Measurements from ENCODE around the gene NEK8. TPM values are rescaled to one million over a fixed set of nuclear protein-coding genes. Genes with fewer than 3 reads are reported as not detected.
A peak's percentile ranks its signal among the peaks of the same experiment; 100 is the strongest.

The NEK8 gene
- total RNA-seq, 1 donor from 2014 or later = 4.3 TPM

- peak within 1 kb of the TSS; percentile 28 for H2AFZ ChIP-seq (ENCODE audit: low read depth, low read length)
- H3K4me2 ChIP-seq (ENCODE audit: low read length) = peak within 1 kb of the TSS; percentile 93
- H3K27me3 Mint-ChIP-seq (ENCODE audit: low read depth, unreplicated experiment) = no peaks in the 10 kb centered on the region
- H3K36me3 ChIP-seq (ENCODE audit: insufficient read depth, low read length) = peaks cover 31% of the 10 kb centered on the region
- H3K4me1 ChIP-seq (ENCODE audit: insufficient read depth, low read length) = peaks cover 41% of the 10 kb centered on the region
- H3K36me3 Mint-ChIP-seq (ENCODE audit: low read depth, unreplicated experiment) = peaks cover 29% of the 10 kb centered on the region
- H3K9me3 Mint-ChIP-seq (ENCODE audit: unreplicated experiment) = no peaks in the 10 kb centered on the region
- FAIRE-seq (no peak), DNase-seq (ENCODE audit: low read depth) (peak; percentile 82)
- H3K9me3 ChIP-seq (ENCODE audit: insufficient read depth, low read depth, low read length) = no peaks in the 10 kb centered on the region
- peak within 1 kb of the TSS; percentile 95 for H3K27ac Mint-ChIP-seq (ENCODE audit: unreplicated experiment)
- H4K20me1 ChIP-seq (ENCODE audit: insufficient read depth, low read length) = peaks cover 62% of the 10 kb centered on the region
- peak within 1 kb of the TSS; percentile 83 for H3K4me3 ChIP-seq (ENCODE audit: insufficient read depth, low read depth, low read length)
- TF ChIP-seq, protein P1, sequence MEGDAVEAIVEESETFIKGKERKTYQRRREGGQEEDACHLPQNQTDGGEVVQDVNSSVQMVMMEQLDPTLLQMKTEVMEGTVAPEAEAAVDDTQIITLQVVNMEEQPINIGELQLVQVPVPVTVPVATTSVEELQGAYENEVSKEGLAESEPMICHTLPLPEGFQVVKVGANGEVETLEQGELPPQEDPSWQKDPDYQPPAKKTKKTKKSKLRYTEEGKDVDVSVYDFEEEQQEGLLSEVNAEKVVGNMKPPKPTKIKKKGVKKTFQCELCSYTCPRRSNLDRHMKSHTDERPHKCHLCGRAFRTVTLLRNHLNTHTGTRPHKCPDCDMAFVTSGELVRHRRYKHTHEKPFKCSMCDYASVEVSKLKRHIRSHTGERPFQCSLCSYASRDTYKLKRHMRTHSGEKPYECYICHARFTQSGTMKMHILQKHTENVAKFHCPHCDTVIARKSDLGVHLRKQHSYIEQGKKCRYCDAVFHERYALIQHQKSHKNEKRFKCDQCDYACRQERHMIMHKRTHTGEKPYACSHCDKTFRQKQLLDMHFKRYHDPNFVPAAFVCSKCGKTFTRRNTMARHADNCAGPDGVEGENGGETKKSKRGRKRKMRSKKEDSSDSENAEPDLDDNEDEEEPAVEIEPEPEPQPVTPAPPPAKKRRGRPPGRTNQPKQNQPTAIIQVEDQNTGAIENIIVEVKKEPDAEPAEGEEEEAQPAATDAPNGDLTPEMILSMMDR (IDR thresholded peaks at IDR 0.05; ENCODE audit: insufficient read depth, low read depth, low read length) = no peak
- no peak for TF ChIP-seq EZH2 (IDR thresholded peaks at IDR 0.05; ENCODE audit: insufficient read depth, low read length)
- H3K4me3 Mint-ChIP-seq (ENCODE audit: unreplicated experiment) = peak within 1 kb of the TSS; percentile 89
- peaks cover 25% of the 10 kb centered on the region for H3K4me1 Mint-ChIP-seq (ENCODE audit: low read depth, unreplicated experiment)
- H3K27me3 ChIP-seq (ENCODE audit: insufficient read depth, low read length) = no peaks in the 10 kb centered on the region
- H3K27ac ChIP-seq (ENCODE audit: low read depth, low read length) = peak within 1 kb of the TSS; percentile 87
- peaks cover 65% of the 10 kb centered on the region for H3K79me2 ChIP-seq (ENCODE audit: insufficient read depth, low read length)
- peak within 1 kb of the TSS; percentile 92 for H3K9ac ChIP-seq (ENCODE audit: low read length)
Measured at GRCh38 chr17:28717578-28718332, 10.8 kb upstream of the NEK8 start, which contains the start of gene RAB34. TSS of gene RAB34 (minus strand) at chr17:28717868. CDS start at chr17:28717266, 602 bp downstream.

DNA sequence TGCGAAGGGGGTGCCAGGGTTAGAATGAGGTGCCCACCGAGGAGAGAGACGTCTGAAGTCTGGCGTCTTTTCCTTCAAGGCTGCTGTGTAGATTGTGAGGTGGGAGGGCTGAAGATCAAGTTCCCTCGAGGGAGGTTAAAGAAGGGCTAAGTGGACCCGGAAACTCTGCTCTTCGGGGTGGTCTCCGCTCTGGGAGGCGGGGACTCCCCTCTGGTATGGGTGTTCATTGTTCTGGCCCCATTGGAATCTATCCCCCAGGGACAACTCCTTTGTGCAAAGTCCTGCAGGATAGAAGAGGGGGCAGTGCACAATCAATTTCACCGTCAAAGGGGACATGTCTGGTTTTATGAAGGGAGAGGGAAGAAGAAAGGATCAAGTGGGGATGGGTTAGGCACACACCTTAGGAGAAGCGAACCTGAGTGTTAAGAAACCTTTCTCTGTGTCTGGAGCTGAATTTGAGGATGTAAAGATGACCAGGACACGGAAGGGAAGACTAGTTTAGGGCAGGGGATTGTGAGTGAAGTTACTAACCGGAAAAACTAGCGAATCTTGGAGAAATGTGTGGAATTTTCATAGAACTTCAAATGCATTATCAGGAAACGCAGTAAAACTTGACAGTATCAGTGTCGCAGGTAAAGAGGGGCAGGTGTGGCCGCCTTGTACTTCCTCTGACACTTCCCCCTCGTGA lies 10.1 kb upstream of the NEK8 start:
- H3K9ac ChIP-seq (ENCODE audit: low read length) = peak overlapping the region; percentile 92
- H3K9me3 ChIP-seq (ENCODE audit: insufficient read depth, low read depth, low read length) = no peaks in the 10 kb centered on the region
- H3K4me1 Mint-ChIP-seq (ENCODE audit: low read depth, unreplicated experiment) = peaks cover 29% of the 10 kb centered on the region
- FAIRE-seq (no peak), DNase-seq (ENCODE audit: low read depth) (no peak)
- peaks cover 35% of the 10 kb centered on the region for H3K36me3 ChIP-seq (ENCODE audit: insufficient read depth, low read length)
- H3K27ac Mint-ChIP-seq (ENCODE audit: unreplicated experiment) = peak overlapping the region; percentile 95
- H3K27me3 ChIP-seq (ENCODE audit: insufficient read depth, low read length) = no peaks in the 10 kb centered on the region
- H2AFZ ChIP-seq (ENCODE audit: low read depth, low read length) = peak overlapping the region; percentile 28
- H3K27ac ChIP-seq (ENCODE audit: low read depth, low read length) = peak overlapping the region; percentile 87
- H3K4me1 ChIP-seq (ENCODE audit: insufficient read depth, low read length) = peaks cover 47% of the 10 kb centered on the region
- peaks cover 65% of the 10 kb centered on the region for H4K20me1 ChIP-seq (ENCODE audit: insufficient read depth, low read length)
- H3K4me2 ChIP-seq (ENCODE audit: low read length) = peak overlapping the region; percentile 93
- TF ChIP-seq, protein P1 (IDR thresholded peaks at IDR 0.05; ENCODE audit: insufficient read depth, low read depth, low read length) = no peak
- no peak for TF ChIP-seq EZH2 (IDR thresholded peaks at IDR 0.05; ENCODE audit: insufficient read depth, low read length)
- H3K4me3 Mint-ChIP-seq (ENCODE audit: unreplicated experiment) = peak overlapping the region; percentile 89
- peak overlapping the region; percentile 83 for H3K4me3 ChIP-seq (ENCODE audit: insufficient read depth, low read depth, low read length)
- H3K36me3 Mint-ChIP-seq (ENCODE audit: low read depth, unreplicated experiment) = peaks cover 28% of the 10 kb centered on the region
- no peaks in the 10 kb centered on the region for H3K27me3 Mint-ChIP-seq (ENCODE audit: low read depth, unreplicated experiment)
- H3K9me3 Mint-ChIP-seq (ENCODE audit: unreplicated experiment) = no peaks in the 10 kb centered on the region
- peaks cover 72% of the 10 kb centered on the region for H3K79me2 ChIP-seq (ENCODE audit: insufficient read depth, low read length)
